Cortex of kidney (tissue), 1 donor: ENCODE measurements around the gene ZBTB40.

Source experiments
- DNase-seq: peaks from one replicate; lab custom pipeline; 2025; lab: John Stamatoyannopoulos, UW

Gene ZBTB40

DNA sequence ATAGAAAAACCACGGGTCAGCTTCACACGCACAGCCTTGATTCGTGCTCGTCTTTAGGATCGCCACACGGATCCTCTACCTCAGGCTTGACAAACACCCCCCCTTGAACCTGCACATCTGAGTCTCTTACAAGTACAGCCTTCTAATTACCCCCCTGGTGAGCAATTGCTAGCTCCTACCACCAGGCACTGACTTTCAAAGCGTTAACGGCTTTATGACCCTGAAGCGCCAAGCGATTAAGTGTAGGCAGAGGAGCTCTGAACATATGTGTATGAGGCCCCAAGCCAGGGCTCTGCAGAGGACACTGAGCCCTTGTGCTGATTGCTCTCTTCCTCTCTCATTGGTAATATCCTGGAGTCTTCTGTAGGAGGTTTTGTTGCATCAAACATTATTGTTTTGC is 55.9 kb downstream of the ZBTB40 start:
- no peak for DNase-seq

GRCh38 chr1:22508329-22508728 is 56.7 kb downstream of the ZBTB40 start:
- no peak for DNase-seq

- DNase-seq = no peak
Measured at GRCh38 chr1:22508991-22509390, 57.3 kb downstream of the ZBTB40 start.

GRCh38 chr1:22509815-22510214 is 58.2 kb downstream of the ZBTB40 start:
- no peak for DNase-seq

GRCh38 chr1:22512873-22513272 is 61.2 kb downstream of the ZBTB40 start:
- DNase-seq = no peak

- DNase-seq = no peak
Measured at GRCh38 chr1:22516906-22517571, 65.4 kb downstream of the ZBTB40 start.

DNA sequence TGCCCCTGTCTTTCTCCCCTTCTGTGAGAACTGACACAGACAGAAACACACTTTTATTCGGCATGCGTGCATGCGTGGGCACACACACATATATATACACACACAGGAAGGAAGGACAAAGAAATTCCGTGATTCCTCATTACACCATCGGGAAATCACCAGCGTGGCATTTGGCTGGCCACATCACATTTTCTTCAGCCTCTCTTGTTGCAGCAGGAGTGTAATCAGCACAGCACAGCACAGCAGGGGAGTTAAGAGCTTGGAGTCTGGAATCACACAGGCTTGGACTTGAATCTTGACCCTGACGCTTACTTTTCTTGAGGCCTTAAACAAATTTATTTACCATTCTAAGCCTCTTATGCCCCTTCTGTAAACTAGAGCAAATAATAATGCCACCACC is 66.3 kb downstream of the ZBTB40 start:
- DNase-seq = no peak

DNA sequence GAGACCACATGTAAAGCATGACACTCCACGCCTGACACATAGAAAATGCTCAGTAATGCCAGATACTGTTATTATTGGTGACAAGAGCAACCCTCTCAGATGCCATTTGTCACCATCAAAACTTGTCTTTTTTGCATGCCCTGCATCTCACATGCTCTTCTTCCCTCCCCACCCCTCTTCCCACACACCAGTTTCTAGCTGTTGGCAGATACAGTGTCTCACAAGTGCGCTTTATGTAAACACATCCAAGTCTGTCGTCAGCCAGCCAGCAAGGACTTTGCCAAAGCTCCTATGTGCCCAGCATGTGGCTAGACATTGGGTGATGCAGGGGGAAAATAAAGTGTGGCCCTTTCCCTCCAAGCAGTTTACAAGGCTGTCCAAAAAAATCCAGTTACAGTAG is 66.7 kb downstream of the ZBTB40 start:
- DNase-seq = no peak

- no peak for DNase-seq
Measured at GRCh38 chr1:22520871-22521270, 69.2 kb downstream of the ZBTB40 start.

DNA sequence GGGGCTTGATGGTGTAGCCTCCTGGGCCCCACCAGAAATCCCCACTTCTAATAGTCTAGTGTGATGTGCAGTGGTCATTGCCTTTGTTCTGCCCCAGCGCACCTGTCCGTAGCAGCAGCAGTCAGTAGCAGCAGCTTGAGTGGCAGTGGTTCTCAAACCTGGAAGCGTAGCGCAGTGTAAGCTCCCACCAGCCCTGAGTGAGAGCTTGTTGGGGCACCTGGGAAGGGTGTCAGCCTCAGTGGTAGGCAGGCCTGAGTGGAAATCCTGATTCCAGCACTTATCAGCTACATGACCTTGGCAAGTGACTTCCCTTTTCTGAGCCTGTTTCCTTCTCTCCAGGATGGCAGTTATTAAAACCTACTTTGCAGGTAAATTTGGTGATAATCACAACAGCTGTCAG is 70.0 kb downstream of the ZBTB40 start:
- DNase-seq = no peak

- no peak for DNase-seq
Measured at GRCh38 chr1:22522221-22522743, 70.6 kb downstream of the ZBTB40 start.

GRCh38 chr1:22524481-22524880 is 72.8 kb downstream of the ZBTB40 start:
- DNase-seq = no peak

DNA sequence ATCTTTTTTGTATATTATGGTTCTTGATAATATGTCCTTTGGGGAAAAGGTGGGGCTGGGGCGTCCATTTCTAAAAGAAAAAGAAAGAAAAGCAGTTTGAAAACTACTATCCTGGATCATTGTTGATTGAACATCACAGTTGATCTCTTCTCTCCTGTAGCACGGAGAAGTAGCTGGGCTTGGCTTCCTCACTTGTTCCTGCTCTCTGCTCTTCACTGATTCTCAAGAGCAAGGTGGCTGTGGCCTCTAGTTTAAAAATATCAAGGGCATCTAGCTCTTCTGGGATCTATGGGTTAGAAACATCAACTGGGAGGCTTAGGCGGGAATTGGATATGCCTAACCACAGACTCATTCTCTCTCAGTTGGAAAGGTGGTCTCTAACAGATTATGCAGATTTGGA is 73.6 kb downstream of the ZBTB40 start:
- DNase-seq = no peak

GRCh38 chr1:22525646-22526045 is 74.0 kb downstream of the ZBTB40 start:
- no peak for DNase-seq

GRCh38 chr1:22526098-22526497 is 74.4 kb downstream of the ZBTB40 start:
- no peak for DNase-seq

- DNase-seq = no peak
Measured at GRCh38 chr1:22526677-22527076, 75.0 kb downstream of the ZBTB40 start.

DNA sequence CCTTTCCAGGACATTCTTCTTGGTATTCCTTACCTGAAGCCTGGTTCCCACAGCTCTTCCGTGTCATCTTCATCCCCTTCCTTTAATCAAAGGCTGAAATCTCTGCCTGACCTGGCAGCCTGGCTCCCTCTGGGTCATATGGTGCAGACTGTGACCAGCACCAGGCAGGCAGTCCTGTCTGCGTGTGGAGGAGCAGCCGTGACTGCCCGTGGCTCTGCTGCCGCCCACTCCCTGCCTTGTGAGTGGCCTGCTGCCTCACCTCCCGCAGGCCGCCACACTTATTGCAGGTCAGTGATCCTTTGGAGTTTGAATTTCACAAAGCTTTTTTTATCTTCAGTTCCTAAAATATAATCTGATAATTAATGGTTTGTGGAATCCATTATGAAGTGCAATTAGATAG is 75.5 kb downstream of the ZBTB40 start:
- DNase-seq = no peak

DNA sequence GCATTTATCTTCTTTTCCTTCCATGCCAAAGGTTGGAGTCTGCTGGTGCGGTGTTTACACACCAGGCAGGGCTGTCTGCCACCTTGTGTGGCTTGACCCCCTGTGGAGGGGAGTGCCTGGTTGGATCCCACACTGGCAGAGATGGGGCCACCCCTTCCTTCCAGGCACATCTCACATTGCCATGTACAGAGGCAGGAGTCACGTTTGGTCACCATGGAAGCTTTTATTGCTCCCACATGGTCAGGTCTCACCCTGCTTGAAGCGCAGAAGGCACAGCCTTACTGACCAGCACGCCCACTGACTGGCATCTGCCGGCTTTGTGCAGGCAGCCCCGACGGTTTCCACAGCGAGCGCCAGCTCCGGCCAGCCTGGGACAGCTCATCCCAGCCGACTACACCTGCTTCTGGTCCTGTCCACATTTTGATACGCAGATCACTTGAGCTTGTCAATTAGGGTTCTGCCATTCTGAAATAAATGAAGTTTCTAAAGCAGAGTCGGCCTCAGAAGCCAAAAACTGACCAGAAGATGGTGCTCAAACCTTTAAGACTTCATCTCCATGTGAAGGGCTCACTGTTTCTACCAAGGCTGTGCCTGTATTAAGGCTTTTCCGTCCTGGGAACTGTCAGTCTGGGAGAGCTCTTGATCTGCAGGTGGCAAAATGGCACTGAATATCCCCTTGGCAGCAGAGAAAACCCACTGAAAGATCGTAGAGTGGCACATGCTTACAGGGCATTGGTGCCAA is 76.1 kb downstream of the ZBTB40 start:
- no peak for DNase-seq

- no peak for DNase-seq
Measured at GRCh38 chr1:22528451-22528850, 76.8 kb downstream of the ZBTB40 start.

DNA sequence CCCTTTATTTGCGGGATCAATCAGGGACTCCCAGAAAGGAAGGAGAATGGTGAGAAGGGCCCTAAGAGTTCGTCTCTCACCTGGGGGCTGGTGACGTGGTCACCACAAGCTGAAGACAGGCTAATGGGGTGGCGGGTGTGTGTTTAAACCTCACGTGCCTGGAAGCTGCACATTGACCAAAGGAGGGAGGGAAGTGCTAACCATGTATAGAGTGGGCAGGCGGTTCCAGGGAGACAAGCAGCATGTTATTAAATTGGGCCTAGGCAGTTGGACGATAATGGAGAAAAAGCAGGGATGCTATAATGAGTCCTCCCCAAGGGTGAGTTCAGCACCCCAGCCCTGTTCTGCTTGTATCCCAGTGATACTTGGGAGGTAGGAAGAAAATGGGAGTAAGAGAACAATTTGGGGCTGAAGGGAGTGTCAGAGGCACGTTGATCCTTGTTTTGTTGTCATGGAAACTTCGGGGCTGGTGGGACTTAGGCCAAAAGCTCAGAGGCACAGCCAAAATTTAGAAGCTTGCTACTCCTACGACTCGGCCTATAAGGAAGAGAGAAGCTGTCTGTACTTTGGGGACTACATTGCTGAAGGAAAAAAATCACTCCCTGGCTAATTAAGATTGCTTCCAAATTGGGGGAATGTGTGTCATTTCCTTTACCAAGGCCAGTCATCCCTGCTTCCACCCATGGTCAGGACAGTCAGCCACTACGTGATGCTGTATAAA is 78.4 kb downstream of the ZBTB40 start:
- DNase-seq = no peak

DNA sequence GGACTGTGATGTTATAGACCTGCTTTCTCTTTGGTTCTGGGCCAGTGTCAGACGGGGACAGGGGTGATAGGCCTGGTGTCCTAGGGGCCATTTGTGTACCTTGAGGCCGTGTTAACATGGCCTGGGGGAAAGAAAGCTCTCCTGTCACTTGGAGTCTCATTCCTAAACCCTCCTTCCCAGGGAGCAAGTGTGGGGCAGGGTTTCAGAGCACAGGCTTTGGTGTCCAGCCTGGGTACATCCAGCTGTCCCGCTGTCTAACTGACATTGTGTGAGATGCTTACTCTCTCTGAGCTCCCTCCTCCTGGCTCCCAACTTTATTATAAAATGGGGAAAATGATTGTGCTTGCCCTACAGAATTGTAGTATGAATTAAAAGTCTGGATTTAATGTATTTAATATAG is 79.1 kb downstream of the ZBTB40 start:
- no peak for DNase-seq

DNA sequence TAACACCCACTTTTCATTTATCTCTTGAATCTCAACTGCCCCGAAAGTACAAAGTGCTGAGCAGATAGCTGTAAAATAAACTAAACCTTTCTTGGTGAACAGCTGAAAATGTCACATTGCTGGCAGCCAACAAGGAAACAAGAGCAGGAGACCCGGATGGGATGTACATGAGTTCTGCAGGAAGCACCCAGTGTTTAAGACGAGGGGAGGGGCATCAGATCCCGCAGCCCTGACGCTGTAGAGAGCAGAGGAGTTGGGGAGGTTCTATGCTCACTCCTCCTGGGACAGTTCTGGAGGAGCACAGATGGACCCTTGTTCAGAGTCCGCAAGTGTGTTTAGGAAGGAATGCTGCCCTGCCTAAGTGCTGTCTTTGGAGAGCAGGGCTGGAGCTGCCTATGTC is 79.6 kb downstream of the ZBTB40 start:
- DNase-seq = no peak
